ENCODE results near the gene CTSO.

GRCh38 chr4:155899891-155900290, 53.8 kb downstream of the CTSO start:
- TF ChIP-seq GATA3 (IDR thresholded peaks at IDR 0.05; ENCODE audit: low read depth, low read length) (no peak), GATA2 (IDR thresholded peaks at IDR 0.05; ENCODE audit: low read depth, low read length) (no peak)

All from SH-SY5Y (cell line).